Globus pallidus (tissue), 1 donor: Measurements from ENCODE around the gene TP63.
"Not testable (repeated sequence)": the region's sequence is repeated elsewhere in the genome, so short reads cannot be mapped to it uniquely, and the experiment has no call there.

ENCODE experiments used
- DNase-seq: peaks from one replicate; pipeline ENCODE4 v3.0.0-alpha.2; 2015; ENCODE audit warnings: low spot score

Gene TP63

GRCh38 chr3:189631373-189631408, at the start of gene TP63:
TP63 (plus strand) TSS chr3:189631389; CDS start chr3:189631516, 127 bp downstream.
- DNase-seq, result no peak

- DNase-seq, result no peak
Measured at GRCh38 chr3:189582179-189582578, 49.0 kb upstream of the TP63 start.

GRCh38 chr3:189584645-189585044, 46.5 kb upstream of the TP63 start:
- no peak for DNase-seq

GRCh38 chr3:189586941-189587663, 44.1 kb upstream of the TP63 start:
- DNase-seq, result no peak

GRCh38 chr3:189587664-189588040, 43.5 kb upstream of the TP63 start:
- DNase-seq, result no peak

GRCh38 chr3:189588070-189588469, 43.1 kb upstream of the TP63 start:
- DNase-seq, result no peak

- no peak for DNase-seq
Measured at GRCh38 chr3:189588475-189589178, 42.6 kb upstream of the TP63 start.

GRCh38 chr3:189589179-189589569, 42.0 kb upstream of the TP63 start:
- no peak for DNase-seq

GRCh38 chr3:189590223-189590622, 41.0 kb upstream of the TP63 start:
- DNase-seq, result no peak

GRCh38 chr3:189593581-189593980, 37.6 kb upstream of the TP63 start:
- DNase-seq, result no peak

GRCh38 chr3:189596078-189596979, 34.9 kb upstream of the TP63 start:
- not testable (repeated sequence) for DNase-seq

- no peak for DNase-seq
Measured at GRCh38 chr3:189597918-189598317, 33.3 kb upstream of the TP63 start.

GRCh38 chr3:189598530-189599225, 32.5 kb upstream of the TP63 start:
- DNase-seq, result no peak

GRCh38 chr3:189602471-189602870, 28.7 kb upstream of the TP63 start:
- DNase-seq, result no peak

- no peak for DNase-seq
Measured at GRCh38 chr3:189605717-189606116, 25.5 kb upstream of the TP63 start.

- DNase-seq, result no peak
Measured at GRCh38 chr3:189606774-189607173, 24.4 kb upstream of the TP63 start.

GRCh38 chr3:189612641-189613040, 18.5 kb upstream of the TP63 start:
- not testable (repeated sequence) for DNase-seq

GRCh38 chr3:189613122-189613521, 18.1 kb upstream of the TP63 start:
- no peak for DNase-seq

GRCh38 chr3:189621948-189622603, 9.1 kb upstream of the TP63 start:
- DNase-seq, result no peak

- no peak for DNase-seq
Measured at GRCh38 chr3:189622629-189623028, 8.6 kb upstream of the TP63 start.

- DNase-seq, result no peak
Measured at GRCh38 chr3:189624130-189624529, 7.1 kb upstream of the TP63 start.

GRCh38 chr3:189625071-189625470, 6.1 kb upstream of the TP63 start:
- no peak for DNase-seq
